NCI-H1436 (cell line): ENCODE results near the gene GGT1.
"Not testable (repeated sequence)": the region's sequence is repeated elsewhere in the genome, so short reads cannot be mapped to it uniquely, and the experiment has no call there.

Experiments
- DNase-seq: peaks from one replicate; lab custom pipeline; 2025; lab: John Stamatoyannopoulos, UW

GGT1 gene

DNA sequence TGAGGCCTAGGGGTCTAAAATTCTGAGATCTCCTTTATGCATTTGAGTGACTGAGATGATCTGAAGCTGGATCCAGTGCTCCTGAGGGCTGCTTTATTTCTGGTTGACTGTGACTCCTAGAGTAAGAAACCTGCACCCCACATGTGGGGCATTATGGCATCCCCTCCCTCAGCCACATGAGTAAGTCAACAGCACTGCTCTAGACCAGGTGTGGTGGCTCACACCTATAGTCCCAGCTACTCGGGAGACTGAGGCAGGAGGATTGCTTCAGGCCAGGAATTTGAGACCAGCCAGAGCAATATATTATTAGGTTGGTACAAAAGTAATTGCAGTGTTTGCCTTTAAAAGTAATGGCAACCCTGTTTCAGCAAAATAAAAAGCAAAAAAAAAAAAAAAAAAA lies 39.3 kb downstream of the GGT1 start:
- DNase-seq: not testable (repeated sequence)

DNA sequence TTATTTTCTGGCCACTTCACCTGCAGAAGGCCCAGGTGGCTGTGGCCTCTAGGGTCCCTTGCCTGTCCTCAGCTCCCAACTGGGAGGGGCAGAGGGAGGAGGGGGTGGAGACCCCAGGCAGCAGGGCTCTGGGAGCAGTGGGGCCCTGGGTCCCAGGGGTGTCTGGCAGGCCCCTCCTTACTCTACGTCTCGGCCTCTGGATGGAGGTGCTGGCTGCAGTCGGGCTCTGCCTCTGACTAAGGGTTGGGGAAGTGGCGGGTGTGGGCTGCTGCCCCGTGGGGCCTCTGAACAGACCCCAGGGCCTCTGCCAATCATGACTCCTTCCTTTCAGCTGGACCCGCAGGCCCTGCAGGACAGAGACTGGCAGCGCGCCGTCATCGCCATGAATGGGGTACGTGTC lies 41.4 kb downstream of the GGT1 start:
- DNase-seq: not testable (repeated sequence)

DNA sequence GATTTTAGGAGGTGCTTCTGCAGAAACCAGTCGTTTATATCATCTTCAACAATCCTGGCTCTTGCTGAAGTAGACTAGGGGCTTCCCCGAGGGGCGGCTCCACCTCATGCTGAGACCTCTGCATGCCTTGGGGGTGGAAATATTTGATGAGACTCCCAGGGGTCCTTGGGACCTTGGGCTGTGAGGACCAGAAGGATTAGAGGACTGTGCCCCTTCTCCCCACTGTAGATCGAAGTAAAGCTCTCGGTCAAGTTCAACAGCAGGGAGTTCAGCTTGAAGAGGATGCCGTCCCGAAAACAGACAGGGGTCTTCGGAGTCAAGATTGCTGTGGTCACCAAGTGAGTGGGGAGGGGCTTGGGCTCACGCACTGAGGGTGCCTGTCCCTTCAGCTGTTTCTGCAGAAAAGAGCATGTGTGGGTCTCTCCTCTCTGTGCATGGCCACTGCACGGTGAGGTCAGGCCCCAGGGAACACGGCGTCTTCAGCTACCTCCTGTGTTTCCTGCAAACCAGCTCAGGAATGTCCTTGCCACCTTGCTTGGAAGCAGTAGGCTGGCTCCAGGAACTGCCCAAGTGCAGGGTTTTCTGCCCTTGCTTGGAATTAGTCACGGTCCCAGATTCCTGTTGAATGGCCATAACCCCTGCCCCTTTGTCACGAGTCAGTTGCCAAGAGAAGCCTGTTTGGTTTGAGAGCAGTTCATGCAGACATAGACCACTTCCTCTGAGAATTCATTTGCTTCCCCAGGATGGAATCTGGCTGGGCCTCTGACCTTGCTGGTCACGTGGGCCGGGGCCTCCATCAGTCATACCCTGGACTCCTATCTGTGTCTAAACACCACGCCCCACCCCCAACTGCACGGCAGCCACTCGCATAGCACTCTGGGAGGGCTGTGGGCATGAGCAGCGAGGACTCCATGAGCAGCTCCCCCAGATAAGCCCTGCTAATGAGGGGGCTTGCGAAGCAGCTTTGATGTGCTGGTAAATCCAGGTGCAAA lies 42.7 kb downstream of the GGT1 start:
- DNase-seq: not testable (repeated sequence)

DNA sequence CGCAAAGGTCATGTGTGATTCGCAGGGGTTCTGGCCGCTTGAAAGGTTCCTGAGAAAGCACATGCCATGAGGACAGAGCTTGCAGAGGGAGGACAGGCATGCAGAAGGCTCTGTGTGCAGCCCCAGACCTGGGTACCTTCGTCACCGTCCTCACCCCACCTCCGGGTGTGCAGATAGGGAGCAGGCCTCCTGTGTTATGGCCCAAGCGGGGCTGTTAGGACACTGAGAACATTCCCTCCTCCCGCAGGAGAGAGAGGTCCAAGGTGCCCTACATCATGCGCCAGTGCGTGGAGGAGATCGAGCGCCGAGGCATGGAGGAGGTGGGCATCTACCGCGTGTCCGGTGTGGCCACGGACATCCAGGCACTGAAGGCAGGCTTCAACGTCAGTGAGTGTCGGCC lies 43.8 kb downstream of the GGT1 start:
- not testable (repeated sequence) for DNase-seq

DNA sequence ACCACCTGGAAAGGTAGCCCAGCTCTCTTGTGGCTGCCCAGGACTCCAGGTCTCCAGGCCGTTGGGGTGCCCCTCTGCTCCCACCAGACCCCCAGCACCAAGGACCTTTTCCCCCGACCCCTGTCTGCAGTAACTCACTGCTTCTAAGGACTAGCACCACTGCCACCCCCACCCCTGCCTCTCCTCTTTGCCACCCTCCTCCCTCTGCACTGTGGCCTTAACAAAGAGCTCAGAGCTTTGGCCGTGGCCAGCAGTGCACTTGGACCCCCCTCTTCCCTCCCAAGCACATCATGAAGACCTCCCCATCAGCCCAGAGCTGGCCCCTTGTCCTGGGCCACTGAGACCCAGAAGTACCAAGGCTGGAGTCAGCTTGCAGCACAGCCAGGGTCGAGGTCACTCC lies 46.4 kb downstream of the GGT1 start:
- DNase-seq: not testable (repeated sequence)

DNA sequence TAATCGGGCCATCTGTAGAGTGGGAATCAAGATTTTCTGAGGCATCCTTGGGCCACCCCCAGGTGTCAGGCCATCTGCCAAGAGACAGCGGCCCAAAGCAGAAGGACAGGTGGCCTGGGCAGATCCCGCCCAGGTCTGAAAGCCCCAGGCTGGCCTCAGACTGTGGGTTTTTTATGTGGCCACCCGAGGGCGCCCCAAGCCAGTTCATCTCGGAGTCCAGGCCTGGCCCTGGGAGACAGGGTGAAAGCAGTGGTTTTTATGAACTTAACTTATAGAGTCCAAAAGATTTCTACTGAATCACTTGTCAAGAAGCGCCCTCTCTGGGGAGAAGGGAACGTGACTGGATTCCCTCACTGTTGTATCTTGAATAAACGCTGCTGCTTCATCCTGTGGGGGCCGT lies 47.9 kb downstream of the GGT1 start:
- DNase-seq: not testable (repeated sequence)

DNA sequence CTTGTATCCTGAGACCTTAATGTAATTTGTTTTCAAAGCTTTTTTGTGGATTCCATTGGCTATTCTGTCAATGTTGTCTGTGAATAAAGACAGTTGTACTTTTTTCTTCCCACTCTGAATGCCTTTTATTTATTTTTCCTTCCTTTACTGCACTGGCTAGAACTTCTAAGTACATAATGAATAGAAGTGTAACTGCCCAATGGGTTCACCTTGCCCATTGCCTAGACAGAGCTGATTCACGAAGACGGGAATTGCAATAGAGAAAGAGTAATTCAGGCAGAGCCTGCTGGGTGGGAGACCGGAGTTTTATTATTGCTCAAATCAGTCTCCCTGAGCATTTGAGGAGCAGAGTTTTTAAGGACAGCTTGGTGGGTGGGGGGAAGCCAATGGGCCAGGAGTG lies 62.4 kb downstream of the GGT1 start:
- not testable (repeated sequence) for DNase-seq

DNA sequence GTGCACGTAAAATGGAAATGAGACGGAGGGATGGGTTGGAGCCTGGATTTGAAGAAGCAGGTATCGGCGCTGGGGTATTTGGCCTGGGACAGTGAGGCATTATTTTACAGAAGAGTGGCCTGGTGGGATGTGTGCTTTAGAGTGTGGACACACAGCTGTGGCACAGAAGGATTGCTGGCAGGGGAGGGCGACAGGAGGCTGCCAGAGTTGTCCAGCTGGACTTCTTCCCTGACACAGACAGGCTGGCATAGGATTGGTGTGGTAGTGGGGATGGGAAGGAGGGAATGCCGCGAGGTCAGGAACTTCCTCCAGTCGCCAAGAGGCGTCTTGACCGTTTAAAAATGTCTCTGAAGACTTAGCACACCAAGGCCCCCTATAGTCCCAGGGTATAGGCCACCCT lies 64.9 kb downstream of the GGT1 start:
- not testable (repeated sequence) for DNase-seq

DNA sequence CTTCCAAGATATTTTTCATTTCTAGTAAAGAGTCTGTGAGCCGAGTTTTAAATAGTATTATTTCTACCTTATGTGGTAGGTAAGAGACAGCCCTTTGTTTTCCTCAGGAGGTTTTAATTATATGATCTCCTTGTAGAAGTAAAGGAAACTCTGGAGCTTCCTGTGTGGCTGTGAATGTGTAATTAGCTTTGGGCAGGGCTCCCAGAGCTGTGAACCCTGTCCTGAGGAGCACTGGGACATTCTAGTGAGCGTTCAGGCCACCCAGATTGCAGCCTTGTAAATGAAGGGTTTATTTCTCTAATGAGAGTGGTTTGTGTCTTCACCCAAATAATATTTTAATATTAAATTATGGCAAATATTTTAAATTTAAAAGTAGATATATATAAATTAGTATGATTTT lies 69.5 kb downstream of the GGT1 start:
- DNase-seq: not testable (repeated sequence)
